ENCODE data around the gene PCDHAC1. TPM values are rescaled to one million over a fixed set of nuclear protein-coding genes. Genes with fewer than 3 reads are reported as not detected.

Gene PCDHAC1
- total RNA-seq, 1 donor from 2014 or later = 3.7 TPM

- H3K27ac ChIP-seq = no peak overlapping the region
- intact Hi-C loops (cut with DNase I) = no loop called here
- ATAC-seq (no peak), DNase-seq (no peak)
- no peak for TF ChIP-seq CTCF (IDR thresholded peaks at IDR 0.05)
- H3K27me3 ChIP-seq = no peaks in the 10 kb centered on the region
- no peak overlapping the region for H3K4me3 ChIP-seq
- H3K4me1 ChIP-seq = peaks cover 8% of the 10 kb centered on the region
- no peaks in the 10 kb centered on the region for H3K9me3 ChIP-seq
- H3K36me3 ChIP-seq = no peaks in the 10 kb centered on the region
Measured at GRCh38 chr5:140973550-140973949, 47.5 kb downstream of the PCDHAC1 start.

- DNase-seq = no peak
- no peaks in the 10 kb centered on the region for H3K27me3 ChIP-seq
- no peak for TF ChIP-seq CTCF (IDR thresholded peaks at IDR 0.05)
- H3K36me3 ChIP-seq = no peaks in the 10 kb centered on the region
- no peak overlapping the region for H3K4me3 ChIP-seq
- H3K27ac ChIP-seq = no peak overlapping the region
- ATAC-seq = no peak
- H3K9me3 ChIP-seq = no peaks in the 10 kb centered on the region
- intact Hi-C loops (cut with DNase I) = no loop called here
- H3K4me1 ChIP-seq = peaks cover 11% of the 10 kb centered on the region
Measured at GRCh38 chr5:140977003-140977402, 50.9 kb downstream of the PCDHAC1 start.

- DNase-seq = no peak
- Histone ChIP-seq H3K27me3 (no peaks in the 10 kb centered on the region), H3K4me3 (no peak overlapping the region), H3K27ac (no peak overlapping the region), H3K9me3 (no peaks in the 10 kb centered on the region), H3K36me3 (no peaks in the 10 kb centered on the region), H3K4me1 (peaks cover 11% of the 10 kb centered on the region)
- no peak for TF ChIP-seq CTCF (IDR thresholded peaks at IDR 0.05)
- ATAC-seq = peak; percentile 85
- intact Hi-C loops (cut with DNase I) = no loop called here
Measured at GRCh38 chr5:140978260-140978659, 52.2 kb downstream of the PCDHAC1 start.

- H3K9me3 ChIP-seq = no peaks in the 10 kb centered on the region
- no peaks in the 10 kb centered on the region for H3K27me3 ChIP-seq
- no peaks in the 10 kb centered on the region for H3K36me3 ChIP-seq
- intact Hi-C loops (cut with DNase I) = no loop called here
- H3K4me3 ChIP-seq = no peak overlapping the region
- ATAC-seq (no peak), DNase-seq (no peak)
- H3K4me1 ChIP-seq = peaks cover 11% of the 10 kb centered on the region
- H3K27ac ChIP-seq = no peak overlapping the region
- TF ChIP-seq CTCF (IDR thresholded peaks at IDR 0.05) = no peak
Measured at GRCh38 chr5:140978983-140979382, 52.9 kb downstream of the PCDHAC1 start.

Other genes with a start within 250 kb of the PCDHAC1 start
- gene HARS1, start 234.9 kb upstream of the PCDHAC1 start, total RNA-seq = 46.9 TPM
- gene HARS2, start 234.8 kb upstream of the PCDHAC1 start, total RNA-seq = 23.1 TPM
- 42.3 TPM for gene ZMAT2, start 225.9 kb upstream of the PCDHAC1 start, total RNA-seq
- not detected for gene PCDHA1, start 140.2 kb upstream of the PCDHAC1 start, total RNA-seq
- gene PCDHA2, start 131.4 kb upstream of the PCDHAC1 start, total RNA-seq = 0.35 TPM
- gene PCDHA3, start 125.2 kb upstream of the PCDHAC1 start, total RNA-seq = 1.3 TPM
- 1.1 TPM for gene PCDHA4, start 119.2 kb upstream of the PCDHAC1 start, total RNA-seq
- gene PCDHA5, start 104.7 kb upstream of the PCDHAC1 start, total RNA-seq = 0.43 TPM
- 0.64 TPM for gene PCDHA6, start 98.3 kb upstream of the PCDHAC1 start, total RNA-seq
- 0.35 TPM for gene PCDHA7, start 92.0 kb upstream of the PCDHAC1 start, total RNA-seq
- 0.49 TPM for gene PCDHA8, start 85.1 kb upstream of the PCDHAC1 start, total RNA-seq
- 0.20 TPM for gene PCDHA9, start 77.9 kb upstream of the PCDHAC1 start, total RNA-seq
- 1.7 TPM for gene PCDHA10, start 70.4 kb upstream of the PCDHAC1 start, total RNA-seq
- 0.38 TPM for gene PCDHA11, start 57.3 kb upstream of the PCDHAC1 start, total RNA-seq
- 8.8 TPM for gene PCDHA12, start 51.0 kb upstream of the PCDHAC1 start, total RNA-seq
- 2.3 TPM for gene PCDHA13, start 44.2 kb upstream of the PCDHAC1 start, total RNA-seq
- gene PCDHAC2, start 40.2 kb downstream of the PCDHAC1 start, total RNA-seq = 10.0 TPM
- 0.12 TPM for gene PCDHB1, start 125.1 kb downstream of the PCDHAC1 start, total RNA-seq
- 3.8 TPM for gene PCDHB2, start 168.3 kb downstream of the PCDHAC1 start, total RNA-seq
- gene PCDHB3, start 174.2 kb downstream of the PCDHAC1 start, total RNA-seq = 1.9 TPM
- gene PCDHB4, start 195.5 kb downstream of the PCDHAC1 start, total RNA-seq = 3.0 TPM
- 2.3 TPM for gene PCDHB5, start 208.9 kb downstream of the PCDHAC1 start, total RNA-seq
- 0.75 TPM for gene PCDHB6, start 223.8 kb downstream of the PCDHAC1 start, total RNA-seq
- gene PCDHB7, start 246.3 kb downstream of the PCDHAC1 start, total RNA-seq = 2.8 TPM

Data from upper lobe of right lung (tissue), 1 donor.